Stimulated activated naive CD8-positive, alpha-beta T cell treated with anti-CD3 and anti-CD28 coated beads, Interleukin-15, Interleukin-2, amounts not matched to agents 100 U/mL and 50 U/mL, for 24 hours (primary cell): ENCODE measurements around the gene CD164L2.
"Not testable (repeated sequence)": the region's sequence is repeated elsewhere in the genome, so short reads cannot be mapped to it uniquely, and the experiment has no call there.

ENCODE experiments used
- ATAC-seq: fragments of 150-1000 bp; cut with Tn5 transposase; one replicate; pipeline ENCODE4 v1.10.0; 2021
- DNase-seq: peaks from one replicate; pipeline ENCODE4 v3.0.0; 2021

The CD164L2 gene

GRCh38 chr1:27383039-27383605 lies at the start of gene CD164L2:
TSS of gene CD164L2 (minus strand) at chr1:27383333. CDS start at chr1:27383239, 94 bp downstream.
- DNase-seq = peak; percentile 67
- no peak for ATAC-seq

- ATAC-seq, DNase-seq: not testable (repeated sequence)
These were observed 49.6 kb upstream of the CD164L2 start for GRCh38 chr1:27432725-27433124.

GRCh38 chr1:27431601-27431940 lies 48.4 kb upstream of the CD164L2 start:
- ATAC-seq = no peak
- no peak for DNase-seq

- no peak for ATAC-seq
- DNase-seq = no peak
These were observed 47.9 kb upstream of the CD164L2 start for GRCh38 chr1:27430903-27431600.

- ATAC-seq (no peak), DNase-seq (no peak)
These were observed 45.9 kb upstream of the CD164L2 start for GRCh38 chr1:27429029-27429425.

GRCh38 chr1:27428316-27429028 lies 45.3 kb upstream of the CD164L2 start:
- peak; percentile 80 for ATAC-seq
- peak; percentile 41 for DNase-seq

GRCh38 chr1:27427816-27428315 lies 44.7 kb upstream of the CD164L2 start:
- DNase-seq = no peak
- ATAC-seq = no peak

GRCh38 chr1:27427329-27427728 lies 44.2 kb upstream of the CD164L2 start:
- DNase-seq (no peak), ATAC-seq (no peak)

- DNase-seq (no peak), ATAC-seq (no peak)
These were observed 40.6 kb upstream of the CD164L2 start for GRCh38 chr1:27423709-27424108.

- peak; percentile 66 for DNase-seq
- peak; percentile 91 for ATAC-seq
These were observed 35.4 kb upstream of the CD164L2 start for GRCh38 chr1:27418326-27419185.

- ATAC-seq (no peak), DNase-seq (no peak)
These were observed 34.6 kb upstream of the CD164L2 start for GRCh38 chr1:27417713-27418112.

- ATAC-seq (peak; percentile 69), DNase-seq (peak; percentile 47)
These were observed 33.4 kb upstream of the CD164L2 start for GRCh38 chr1:27416387-27417111.

- ATAC-seq (no peak), DNase-seq (no peak)
These were observed 31.0 kb upstream of the CD164L2 start for GRCh38 chr1:27414091-27414490.

- no peak for ATAC-seq
These were observed 29.9 kb upstream of the CD164L2 start for GRCh38 chr1:27413004-27413403.

GRCh38 chr1:27412502-27412901 lies 29.4 kb upstream of the CD164L2 start:
- ATAC-seq = no peak

More at GRCh38 chr1:27413004-27413403, 29.9 kb upstream of the CD164L2 start:
- DNase-seq = no peak

GRCh38 chr1:27410709-27411108 lies 27.6 kb upstream of the CD164L2 start:
- no peak for ATAC-seq
- no peak for DNase-seq

More at GRCh38 chr1:27412502-27412901, 29.4 kb upstream of the CD164L2 start:
- no peak for DNase-seq

GRCh38 chr1:27409669-27410068 lies 26.5 kb upstream of the CD164L2 start:
- DNase-seq = no peak
- ATAC-seq = no peak

- DNase-seq (no peak), ATAC-seq (no peak)
These were observed 25.0 kb upstream of the CD164L2 start for GRCh38 chr1:27408151-27408550.

GRCh38 chr1:27406791-27407190 lies 23.7 kb upstream of the CD164L2 start:
- ATAC-seq, DNase-seq: not testable (repeated sequence)

GRCh38 chr1:27406362-27406680 lies 23.2 kb upstream of the CD164L2 start:
- no peak for DNase-seq
- ATAC-seq = no peak

- ATAC-seq, DNase-seq: not testable (repeated sequence)
These were observed 22.6 kb upstream of the CD164L2 start for GRCh38 chr1:27405598-27406361.
